GM12878 (cell line): Measurements from ENCODE around the gene SPG21. TPM values are rescaled to one million over a fixed set of nuclear protein-coding genes. Genes with fewer than 3 reads are reported as not detected.

Source experiments
- CBX3 ChIP-seq: fragments of 200-600 bp; sonication (generic); IDR thresholded peaks from 2 replicates; pipeline ENCODE4 v1.6.1; 2016; ENCODE audit warnings: low read depth, borderline replicate concordance
- MAX ChIP-seq: IDR thresholded peaks from 2 replicates; pipeline ENCODE4 v1.6.1; 2012; ENCODE audit warnings: low read depth, low read length, improper control_type of control experiment
- SPI1 ChIP-seq: IDR thresholded peaks from 2 replicates; pipeline ENCODE4 v1.6.1; 2011; ENCODE audit warnings: low read depth, mild to moderate bottlenecking, low read length, moderate library complexity, borderline replicate concordance; ENCODE audit not compliant: insufficient read depth
- polyA plus RNA-seq, 11 experiments: library from polyadenylated mRNA; depleted of rRNA in 4 of 11; unstranded in 6 of 11; stranded (reverse) in 5 of 11; fragments of >200 nt; fragmentation: Nextera tagmentation in 4 of 11; fragmentation: Illumina TruSeq in 1 of 11; extraction: Ambion mirVana in 4 of 11; extraction: Trizol in 1 of 11; gene quantifications; 1 replicate in 1 of 11; 2 replicates in 10 of 11; pipeline versions ENCODE4 v1.2.1 to v1.2.3, GENCODE V29; 2011 to 2016; ENCODE audit warnings: inconsistent platforms in 2 of 11, missing spikeins in 2 of 11, low read depth in 1 of 11
- total RNA-seq, 4 experiments: library from RNA; depleted of rRNA in 3 of 4; stranded (reverse); fragments of >200 nt in 3 of 4; fragmentation: Illumina TruSeq in 1 of 4; extraction: Trizol in 1 of 4; gene quantifications; 2 replicates each; pipeline versions ENCODE4 v1.2.1 to v1.2.3, GENCODE V29; 2013 to 2021
- TF ChIP-seq, protein P1 (sequence below): fragments of 450-650 bp; IDR thresholded peaks from 2 replicates; pipeline ENCODE4 v1.6.1; 2017; ENCODE audit warnings: mild to moderate bottlenecking, moderate library complexity
- TF ChIP-seq, protein P2 (sequence below): IDR thresholded peaks from 2 replicates; pipeline ENCODE4 v1.6.1; 2012; ENCODE audit warnings: improper control_type of control experiment, low read depth, low read length; ENCODE audit not compliant: insufficient replicate concordance

SPG21 gene
- total and polyA plus RNA-seq, 10 of the 15 experiments (the other 5 are each of a cell fraction or from before 2014, with no cell fraction given), result 25.5 to 116 (median 68.0) TPM

GRCh38 chr15:65032801-65033537 is 43.3 kb upstream of the SPG21 start (continued):
- TF ChIP-seq, protein P1, sequence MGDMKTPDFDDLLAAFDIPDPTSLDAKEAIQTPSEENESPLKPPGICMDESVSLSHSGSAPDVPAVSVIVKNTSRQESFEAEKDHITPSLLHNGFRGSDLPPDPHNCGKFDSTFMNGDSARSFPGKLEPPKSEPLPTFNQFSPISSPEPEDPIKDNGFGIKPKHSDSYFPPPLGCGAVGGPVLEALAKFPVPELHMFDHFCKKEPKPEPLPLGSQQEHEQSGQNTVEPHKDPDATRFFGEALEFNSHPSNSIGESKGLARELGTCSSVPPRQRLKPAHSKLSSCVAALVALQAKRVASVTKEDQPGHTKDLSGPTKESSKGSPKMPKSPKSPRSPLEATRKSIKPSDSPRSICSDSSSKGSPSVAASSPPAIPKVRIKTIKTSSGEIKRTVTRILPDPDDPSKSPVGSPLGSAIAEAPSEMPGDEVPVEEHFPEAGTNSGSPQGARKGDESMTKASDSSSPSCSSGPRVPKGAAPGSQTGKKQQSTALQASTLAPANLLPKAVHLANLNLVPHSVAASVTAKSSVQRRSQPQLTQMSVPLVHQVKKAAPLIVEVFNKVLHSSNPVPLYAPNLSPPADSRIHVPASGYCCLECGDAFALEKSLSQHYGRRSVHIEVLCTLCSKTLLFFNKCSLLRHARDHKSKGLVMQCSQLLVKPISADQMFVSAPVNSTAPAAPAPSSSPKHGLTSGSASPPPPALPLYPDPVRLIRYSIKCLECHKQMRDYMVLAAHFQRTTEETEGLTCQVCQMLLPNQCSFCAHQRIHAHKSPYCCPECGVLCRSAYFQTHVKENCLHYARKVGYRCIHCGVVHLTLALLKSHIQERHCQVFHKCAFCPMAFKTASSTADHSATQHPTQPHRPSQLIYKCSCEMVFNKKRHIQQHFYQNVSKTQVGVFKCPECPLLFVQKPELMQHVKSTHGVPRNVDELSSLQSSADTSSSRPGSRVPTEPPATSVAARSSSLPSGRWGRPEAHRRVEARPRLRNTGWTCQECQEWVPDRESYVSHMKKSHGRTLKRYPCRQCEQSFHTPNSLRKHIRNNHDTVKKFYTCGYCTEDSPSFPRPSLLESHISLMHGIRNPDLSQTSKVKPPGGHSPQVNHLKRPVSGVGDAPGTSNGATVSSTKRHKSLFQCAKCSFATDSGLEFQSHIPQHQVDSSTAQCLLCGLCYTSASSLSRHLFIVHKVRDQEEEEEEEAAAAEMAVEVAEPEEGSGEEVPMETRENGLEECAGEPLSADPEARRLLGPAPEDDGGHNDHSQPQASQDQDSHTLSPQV, result no peak
- TF ChIP-seq CBX3 (no peak), SPI1 (0 out of 2 replicates have a peak, but pooled peaks have one; percentile 11), MAX (no peak)
- TF ChIP-seq, protein P2, sequence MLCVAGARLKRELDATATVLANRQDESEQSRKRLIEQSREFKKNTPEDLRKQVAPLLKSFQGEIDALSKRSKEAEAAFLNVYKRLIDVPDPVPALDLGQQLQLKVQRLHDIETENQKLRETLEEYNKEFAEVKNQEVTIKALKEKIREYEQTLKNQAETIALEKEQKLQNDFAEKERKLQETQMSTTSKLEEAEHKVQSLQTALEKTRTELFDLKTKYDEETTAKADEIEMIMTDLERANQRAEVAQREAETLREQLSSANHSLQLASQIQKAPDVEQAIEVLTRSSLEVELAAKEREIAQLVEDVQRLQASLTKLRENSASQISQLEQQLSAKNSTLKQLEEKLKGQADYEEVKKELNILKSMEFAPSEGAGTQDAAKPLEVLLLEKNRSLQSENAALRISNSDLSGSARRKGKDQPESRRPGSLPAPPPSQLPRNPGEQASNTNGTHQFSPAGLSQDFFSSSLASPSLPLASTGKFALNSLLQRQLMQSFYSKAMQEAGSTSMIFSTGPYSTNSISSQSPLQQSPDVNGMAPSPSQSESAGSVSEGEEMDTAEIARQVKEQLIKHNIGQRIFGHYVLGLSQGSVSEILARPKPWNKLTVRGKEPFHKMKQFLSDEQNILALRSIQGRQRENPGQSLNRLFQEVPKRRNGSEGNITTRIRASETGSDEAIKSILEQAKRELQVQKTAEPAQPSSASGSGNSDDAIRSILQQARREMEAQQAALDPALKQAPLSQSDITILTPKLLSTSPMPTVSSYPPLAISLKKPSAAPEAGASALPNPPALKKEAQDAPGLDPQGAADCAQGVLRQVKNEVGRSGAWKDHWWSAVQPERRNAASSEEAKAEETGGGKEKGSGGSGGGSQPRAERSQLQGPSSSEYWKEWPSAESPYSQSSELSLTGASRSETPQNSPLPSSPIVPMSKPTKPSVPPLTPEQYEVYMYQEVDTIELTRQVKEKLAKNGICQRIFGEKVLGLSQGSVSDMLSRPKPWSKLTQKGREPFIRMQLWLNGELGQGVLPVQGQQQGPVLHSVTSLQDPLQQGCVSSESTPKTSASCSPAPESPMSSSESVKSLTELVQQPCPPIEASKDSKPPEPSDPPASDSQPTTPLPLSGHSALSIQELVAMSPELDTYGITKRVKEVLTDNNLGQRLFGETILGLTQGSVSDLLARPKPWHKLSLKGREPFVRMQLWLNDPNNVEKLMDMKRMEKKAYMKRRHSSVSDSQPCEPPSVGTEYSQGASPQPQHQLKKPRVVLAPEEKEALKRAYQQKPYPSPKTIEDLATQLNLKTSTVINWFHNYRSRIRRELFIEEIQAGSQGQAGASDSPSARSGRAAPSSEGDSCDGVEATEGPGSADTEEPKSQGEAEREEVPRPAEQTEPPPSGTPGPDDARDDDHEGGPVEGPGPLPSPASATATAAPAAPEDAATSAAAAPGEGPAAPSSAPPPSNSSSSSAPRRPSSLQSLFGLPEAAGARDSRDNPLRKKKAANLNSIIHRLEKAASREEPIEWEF, result no peak
- TF ChIP-seq, all 136 proteins: peak for 8
